SKM-1 treated with dmso at 0.1 percent for 144 hours (cell line): ENCODE results near the gene PITPNC1.
"Not testable (repeated sequence)": the region's sequence is repeated elsewhere in the genome, so short reads cannot be mapped to it uniquely, and the experiment has no call there.

Experiments used
- DNase-seq: peaks from one replicate; lab custom pipeline; 2025; ENCODE audit not compliant: unreplicated experiment; lab: John Stamatoyannopoulos, UW

Gene PITPNC1

GRCh38 chr17:67482764-67483163, 105.7 kb downstream of the PITPNC1 start:
- DNase-seq, result no peak

GRCh38 chr17:67484261-67484660, 107.2 kb downstream of the PITPNC1 start:
- no peak for DNase-seq

GRCh38 chr17:67485666-67486065, 108.6 kb downstream of the PITPNC1 start:
- no peak for DNase-seq

DNA sequence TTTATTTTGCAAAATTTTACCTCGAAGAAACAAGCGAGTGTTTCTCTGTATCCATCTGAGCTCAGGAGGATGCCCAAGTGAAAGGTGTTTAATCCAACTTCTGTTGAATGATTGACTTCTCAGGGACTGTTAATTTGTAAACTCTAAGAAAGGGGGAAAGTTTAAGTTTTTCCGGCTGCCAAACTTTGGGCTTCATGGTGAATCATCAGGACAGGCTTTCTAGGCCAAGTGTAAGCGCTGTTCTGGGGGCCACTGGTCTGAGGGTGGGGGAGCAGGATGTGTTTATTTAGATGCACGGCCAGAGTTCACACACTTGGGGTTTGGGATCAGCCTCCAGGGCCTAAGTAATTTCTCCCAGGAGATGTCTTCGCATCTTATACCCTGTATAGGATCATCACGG, 110.4 kb downstream of the PITPNC1 start:
- no peak for DNase-seq

DNA sequence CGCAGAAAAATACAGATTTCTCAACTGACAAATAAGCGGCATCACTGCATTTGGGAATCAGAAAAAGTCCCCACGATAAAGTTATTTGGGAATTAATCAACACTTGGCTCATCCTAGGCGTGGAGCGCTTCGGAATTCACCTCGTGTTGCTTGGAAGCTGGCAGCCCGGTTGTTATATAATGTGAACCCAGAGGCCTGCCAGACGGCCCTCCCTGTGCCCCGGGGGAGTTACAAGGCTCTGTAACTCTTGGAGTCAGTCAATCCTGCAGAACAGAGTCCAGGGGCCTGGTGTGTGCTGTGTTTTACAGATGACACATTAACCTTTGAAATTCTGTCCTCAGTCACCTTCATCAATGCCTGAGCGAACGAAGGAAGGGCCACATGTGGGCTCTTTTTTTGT, 111.1 kb downstream of the PITPNC1 start:
- DNase-seq, result no peak

DNA sequence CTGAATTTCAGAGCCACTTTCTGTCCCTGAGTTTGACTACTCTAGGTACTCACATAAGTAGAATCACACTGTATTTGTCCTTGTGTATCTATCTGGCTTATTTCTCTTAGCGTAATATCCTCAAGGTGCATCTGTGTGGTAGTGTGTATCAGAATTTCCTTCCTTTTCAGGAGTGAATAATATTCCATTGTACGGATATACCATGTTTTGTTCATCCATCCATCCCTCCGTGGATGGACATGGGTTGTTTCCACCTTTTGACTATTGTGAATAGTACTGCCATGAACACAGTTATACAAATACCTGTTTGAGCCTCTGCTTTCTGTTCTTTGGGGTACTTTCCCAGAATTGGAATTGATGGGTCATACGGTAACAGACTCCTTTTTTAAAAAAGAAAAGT, 111.7 kb downstream of the PITPNC1 start:
- DNase-seq, result no peak

- DNase-seq, result no peak
Measured at GRCh38 chr17:67489273-67489672, 112.2 kb downstream of the PITPNC1 start.

DNA sequence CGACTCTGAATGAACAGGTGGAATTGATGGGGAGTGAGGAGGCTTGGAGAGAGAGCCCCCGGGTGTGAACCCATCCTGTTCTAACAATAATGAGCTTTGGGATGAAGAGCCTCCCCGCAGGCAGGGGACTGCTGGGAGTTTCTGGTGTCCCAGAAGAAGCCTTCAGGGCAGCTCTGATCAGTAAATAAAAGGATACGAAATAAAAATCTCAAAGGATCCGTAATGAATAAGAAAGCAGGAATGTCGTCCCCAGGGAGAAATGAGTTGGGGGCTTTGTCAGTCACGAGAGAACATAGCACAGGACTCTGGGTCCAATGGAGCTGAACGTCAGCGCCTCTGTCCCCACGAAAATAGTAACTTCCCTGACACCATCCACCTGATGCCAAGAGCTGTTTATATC, 113.4 kb downstream of the PITPNC1 start:
- DNase-seq, result no peak

DNA sequence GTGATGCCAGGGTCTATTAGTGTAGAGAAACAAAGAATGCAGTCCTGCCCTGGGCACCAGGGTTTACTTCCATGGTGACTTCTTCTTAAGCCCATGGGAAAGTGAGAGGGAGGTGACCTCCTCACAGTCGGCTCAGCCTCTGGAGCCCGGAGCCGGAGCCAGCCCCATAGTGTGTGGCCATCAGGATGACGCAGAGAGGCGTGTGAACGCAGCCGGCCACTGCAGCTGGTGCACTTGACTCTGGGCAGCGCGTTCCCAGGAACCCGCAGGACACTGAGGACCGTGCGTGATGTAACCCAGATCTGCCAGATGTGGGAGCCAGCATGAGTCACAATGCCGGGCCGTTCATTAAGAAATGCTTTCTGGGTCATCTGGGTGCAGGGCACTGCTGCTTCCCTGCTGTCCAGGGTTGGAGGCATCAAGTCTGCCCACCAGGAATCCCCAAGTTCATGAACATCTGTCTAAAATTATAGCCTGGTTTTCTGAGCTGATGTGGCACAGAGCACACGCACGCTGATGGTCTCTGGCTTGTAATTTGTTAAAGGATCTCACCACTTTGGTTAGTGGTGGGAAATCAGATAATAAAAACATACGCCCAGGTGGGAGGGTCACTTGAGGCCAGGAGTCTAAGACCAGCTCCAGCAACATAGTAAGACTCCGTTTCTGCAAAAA, 114.1 kb downstream of the PITPNC1 start:
- DNase-seq, result peak; percentile 9

DNA sequence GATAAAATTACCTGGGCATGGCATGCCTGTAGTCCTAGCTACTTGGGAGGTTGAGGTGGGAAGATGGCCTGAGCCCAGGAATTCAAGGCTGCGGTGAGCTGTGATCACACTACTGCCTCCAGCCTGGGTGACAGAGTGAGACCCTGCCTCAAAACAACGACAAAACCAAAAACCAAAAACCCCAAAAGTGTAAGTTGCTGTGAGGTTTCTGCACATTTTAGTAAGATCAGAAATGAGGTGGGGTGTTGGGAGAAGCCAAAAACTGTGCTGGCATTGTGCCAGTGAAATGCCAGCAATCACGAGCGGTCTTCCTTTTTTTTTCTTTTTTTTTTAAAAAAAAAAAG, 114.6 kb downstream of the PITPNC1 start:
- DNase-seq, result no peak

- DNase-seq, result no peak
Measured at GRCh38 chr17:67492251-67492740, 115.2 kb downstream of the PITPNC1 start.

- DNase-seq, result no peak
Measured at GRCh38 chr17:67492824-67493517, 115.9 kb downstream of the PITPNC1 start.

DNA sequence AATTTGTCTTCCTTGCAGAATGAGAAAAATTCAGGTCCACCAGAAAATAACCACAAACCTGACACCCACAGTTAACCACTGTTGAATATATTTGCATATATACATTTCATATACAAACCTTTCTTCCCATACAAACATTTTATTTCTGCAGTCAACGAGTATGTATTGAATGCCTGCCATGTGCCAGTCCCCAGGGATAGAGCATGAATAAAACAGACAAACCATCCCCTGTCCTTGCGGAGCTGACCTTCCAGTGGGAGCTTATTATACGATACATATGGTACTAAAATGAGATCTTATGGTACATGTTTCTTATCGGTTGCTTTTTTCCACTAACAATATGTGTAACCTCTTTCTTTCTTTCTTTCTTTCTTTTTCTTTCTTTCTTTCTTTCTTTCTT, 116.7 kb downstream of the PITPNC1 start:
- no peak for DNase-seq

DNA sequence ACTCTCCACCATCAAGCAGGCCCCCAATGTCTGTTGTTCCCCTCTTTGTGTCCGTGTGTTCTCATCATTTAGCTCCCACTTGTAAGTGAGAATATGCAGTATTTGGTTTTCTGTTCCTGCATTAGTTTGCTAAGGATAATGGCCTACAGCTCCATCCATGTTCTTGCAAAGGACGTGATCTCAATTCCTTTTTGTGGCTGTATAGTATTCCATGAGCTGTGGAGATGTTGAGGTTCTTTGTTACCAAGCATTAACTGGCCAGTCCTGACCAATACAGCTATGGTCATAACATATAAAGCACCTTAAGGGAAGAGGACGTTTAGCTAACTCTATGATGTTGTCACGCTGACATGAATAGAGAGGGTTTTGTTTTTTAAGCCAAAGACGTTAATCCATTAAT, 118.5 kb downstream of the PITPNC1 start:
- DNase-seq, result not testable (repeated sequence)

DNA sequence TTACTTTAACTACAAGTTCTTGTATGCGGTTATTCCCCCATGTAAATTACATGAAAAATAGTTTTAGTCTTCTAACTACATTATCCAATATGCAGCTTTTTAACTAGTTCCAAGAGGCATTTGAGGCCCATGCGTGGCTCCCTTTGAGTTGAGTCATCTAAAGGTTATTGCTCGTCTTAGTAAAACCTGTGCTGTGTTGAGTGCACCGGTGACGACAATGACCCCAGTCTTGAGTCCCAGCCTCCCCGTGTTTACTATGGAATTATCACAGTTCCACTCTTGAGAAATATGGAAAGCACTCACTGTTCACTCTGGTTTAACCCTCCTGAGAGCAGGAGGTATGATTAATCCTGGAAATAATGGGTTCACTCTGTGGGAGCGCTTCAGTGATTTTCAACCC, 119.2 kb downstream of the PITPNC1 start:
- no peak for DNase-seq

- no peak for DNase-seq
Measured at GRCh38 chr17:67499685-67500084, 122.6 kb downstream of the PITPNC1 start.

- no peak for DNase-seq
Measured at GRCh38 chr17:67500261-67500660, 123.2 kb downstream of the PITPNC1 start.

GRCh38 chr17:67500677-67501300, 123.7 kb downstream of the PITPNC1 start:
- DNase-seq, result no peak

- no peak for DNase-seq
Measured at GRCh38 chr17:67502151-67502550, 125.1 kb downstream of the PITPNC1 start.

GRCh38 chr17:67503184-67503583, 126.1 kb downstream of the PITPNC1 start:
- no peak for DNase-seq

DNA sequence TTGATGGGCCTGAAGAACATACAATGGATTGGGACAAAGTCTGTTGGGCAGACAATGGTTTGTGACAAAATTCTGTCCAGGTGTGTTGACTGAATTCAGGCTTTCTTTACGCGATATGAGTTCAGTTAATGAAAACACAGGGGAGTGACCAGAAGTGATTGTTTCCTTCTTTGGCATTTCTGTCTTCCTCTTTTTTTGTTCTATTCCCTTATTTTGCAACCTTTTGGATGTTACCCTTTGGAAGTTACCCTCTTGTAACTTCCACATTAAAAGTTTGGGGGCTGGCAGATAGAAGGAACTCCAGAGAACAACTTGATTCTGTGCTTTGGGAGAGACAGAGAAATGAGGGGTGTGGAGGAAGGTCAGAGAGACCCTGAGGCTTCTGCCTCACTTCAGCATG, 126.7 kb downstream of the PITPNC1 start:
- no peak for DNase-seq

DNA sequence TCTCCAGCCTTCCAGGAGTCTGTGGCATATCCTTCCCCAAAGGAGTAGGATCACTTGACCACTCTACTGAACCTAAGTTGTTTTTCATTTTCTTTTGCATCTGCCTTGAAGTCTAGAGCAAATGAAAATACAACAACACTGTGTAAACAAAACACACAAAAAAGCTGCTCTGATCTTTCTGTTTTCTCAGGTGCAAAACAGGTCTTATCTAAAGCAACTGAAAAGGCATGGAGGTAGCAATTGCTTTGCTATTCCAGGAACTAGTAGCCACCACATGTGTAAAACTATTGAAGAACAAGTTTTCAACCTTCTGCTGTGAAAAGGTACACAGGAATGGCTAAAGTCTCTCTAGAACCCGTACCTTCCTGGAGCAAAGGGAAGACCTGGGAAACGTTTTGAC, 127.1 kb downstream of the PITPNC1 start:
- no peak for DNase-seq
